Right ventricle myocardium inferior (tissue), 1 donor: ENCODE results near the gene OR7C2. TPM values are rescaled to one million over a fixed set of nuclear protein-coding genes. Genes with fewer than 3 reads are reported as not detected.

Experiments used
- ATAC-seq: fragments of 200-7000 bp; cut with Tn5 transposase; one replicate; pipeline ENCODE4 v1.9.1; 2020; ENCODE audit warnings: mild to moderate bottlenecking, moderate library complexity
- DNase-seq: peaks from one replicate; pipeline ENCODE4 v3.0.0; 2021; ENCODE audit errors: missing footprints
- intact Hi-C: fragments of 100-400 bp; cut with DNase I; formaldehyde crosslinking; loops from one replicate; pipeline ENCODE4 v1.11.0; 2022
- total RNA-seq: library from RNA; stranded (reverse); fragmentation: NEBNext Ultra II Directional; extraction: Animal tissue kit (Norgen Biotek cat#: 25700); gene quantifications from one replicate; pipeline ENCODE4 v1.2.1, GENCODE V29; 2021
- donor health status: DM: no; HTN: yes; CAD: no; lungs with severe emphysema.

Gene OR7C2
- total RNA-seq, 1 donor from 2014 or later = not detected

DNA sequence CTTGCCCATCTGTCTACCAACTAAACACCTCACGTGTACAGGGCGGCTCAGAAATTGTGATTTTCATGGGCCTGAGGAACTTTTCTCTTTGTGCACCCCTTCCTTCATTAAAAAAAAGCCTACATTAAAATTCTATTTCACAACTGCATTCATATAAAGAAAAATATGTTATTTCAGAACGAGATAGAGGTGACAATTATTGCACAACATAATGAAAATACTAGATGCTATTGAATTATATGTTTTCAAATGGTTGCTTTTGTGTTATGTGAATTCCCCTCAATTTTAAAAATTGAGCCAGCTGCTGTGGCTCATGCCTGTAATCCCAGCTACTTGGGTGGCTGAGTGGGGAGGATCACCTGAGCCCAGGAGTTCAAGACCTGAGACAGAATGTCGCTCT is 33.2 kb downstream of the OR7C2 start:
- ATAC-seq (no peak), DNase-seq (no peak)
- intact Hi-C loops = no loop called here

DNA sequence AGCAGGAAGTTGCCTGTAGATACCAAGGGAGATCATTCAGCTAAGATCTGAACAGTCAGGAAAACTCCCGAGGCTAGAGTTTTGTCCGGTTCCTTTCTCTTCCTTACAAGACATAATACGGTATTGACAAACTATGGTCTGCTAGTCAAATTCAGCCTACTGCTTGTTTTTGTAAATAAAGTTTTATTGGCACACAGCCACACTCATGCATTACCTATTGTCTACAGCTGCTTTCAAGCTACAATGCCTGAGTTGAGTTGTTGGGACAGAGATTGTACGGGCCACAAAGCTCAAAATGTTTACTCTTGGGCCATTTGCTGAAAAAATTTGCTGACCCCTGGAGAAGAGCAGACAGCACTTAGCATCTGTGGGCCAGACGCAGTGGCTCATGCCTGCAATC is 35.8 kb downstream of the OR7C2 start:
- DNase-seq (no peak), ATAC-seq (no peak)
- intact Hi-C loops = no loop called here

DNA sequence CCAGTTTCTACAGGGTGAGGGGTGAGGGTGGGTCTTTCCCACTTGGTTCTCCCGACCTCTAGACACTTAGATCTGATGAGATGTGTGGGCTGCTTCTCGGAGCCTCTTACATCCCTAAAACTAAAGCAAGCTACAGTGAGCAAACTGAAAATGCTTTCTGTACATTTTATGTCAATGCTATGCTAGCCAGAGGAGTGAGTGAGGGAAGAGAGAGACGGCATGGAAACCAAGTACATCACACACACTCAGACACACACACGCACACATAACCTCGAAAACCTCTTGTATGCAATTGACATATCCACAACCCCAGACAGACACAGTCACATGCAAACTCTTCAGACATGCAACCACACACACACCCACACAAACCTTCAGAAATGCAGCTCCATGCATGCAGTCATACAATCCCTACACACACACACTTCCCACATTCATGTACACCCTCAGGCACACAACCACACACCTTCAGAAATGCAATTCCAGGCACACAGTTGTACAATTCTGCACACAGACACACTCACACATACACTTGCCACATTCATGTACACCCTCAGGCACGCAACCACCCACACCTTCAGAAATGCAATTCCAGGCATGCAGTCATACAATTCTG is 37.0 kb downstream of the OR7C2 start:
- ATAC-seq (no peak), DNase-seq (no peak)
- intact Hi-C loops = no loop called here

DNA sequence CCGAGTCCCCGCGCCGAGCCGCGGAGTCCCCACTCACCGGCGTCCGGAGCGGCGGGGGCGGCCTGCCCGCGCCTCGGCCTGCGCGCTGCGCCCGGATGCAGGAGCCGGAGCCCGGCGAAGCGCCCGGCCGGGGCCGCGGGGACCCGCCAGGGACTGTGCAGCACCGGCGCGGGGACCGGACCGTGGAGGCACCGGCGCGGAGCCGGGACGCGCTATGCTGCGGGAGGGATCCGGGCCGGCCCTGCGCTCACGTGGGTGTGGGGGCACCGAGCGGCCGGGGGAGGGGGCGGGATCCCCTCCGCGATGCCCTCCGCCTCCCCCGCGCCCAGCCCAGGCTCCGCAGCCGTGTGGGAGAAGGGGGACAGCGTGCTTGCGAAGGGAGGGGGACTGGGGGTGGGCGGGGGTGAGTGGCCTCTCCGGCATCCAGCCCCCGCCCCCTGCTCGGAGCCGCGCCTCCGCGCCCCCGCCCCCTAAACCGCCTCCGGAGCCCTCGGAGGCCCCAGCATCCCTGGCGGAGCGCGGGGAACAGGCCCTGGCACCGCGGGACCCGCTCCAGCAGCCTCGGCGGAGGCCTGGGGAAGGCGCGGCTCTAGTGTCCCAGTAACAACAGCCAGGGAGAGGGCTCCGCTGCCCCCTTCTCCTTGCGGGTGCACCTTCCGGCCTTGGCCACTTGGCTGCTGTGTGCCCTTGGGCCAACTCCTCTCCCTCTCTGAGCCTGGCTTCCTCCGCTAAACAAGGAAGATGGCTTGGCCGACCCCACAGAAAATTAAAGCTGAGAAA is 38.4 kb downstream of the OR7C2 start, which contains the start of gene SLC1A6:
SLC1A6 (minus strand) TSS at position 389 of the 780 bp plus-strand sequence. CDS start 6,954 bp downstream, outside the sequence.
- ATAC-seq (no peak), DNase-seq (no peak)
- intact Hi-C loops = no loop called here

DNA sequence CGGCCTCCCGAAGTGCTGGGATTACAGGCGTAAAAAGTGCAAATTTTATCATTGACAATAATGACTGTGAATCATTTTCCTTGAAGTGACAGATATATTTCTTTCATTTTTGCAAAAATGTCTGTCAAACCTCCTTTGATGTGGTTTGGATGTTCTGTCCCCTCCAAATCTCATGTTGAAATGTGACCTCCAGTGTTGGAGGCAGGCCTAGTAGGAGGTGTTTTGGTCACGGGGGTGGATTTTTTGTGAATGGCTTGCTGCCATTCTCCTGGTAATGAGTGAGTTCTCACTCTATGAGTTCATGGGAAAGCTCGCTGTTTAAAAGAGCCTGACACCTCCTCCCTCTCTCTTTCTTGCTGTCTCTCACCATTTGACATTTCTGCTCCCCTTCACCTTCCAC is 43.8 kb downstream of the OR7C2 start:
- DNase-seq = no peak
- intact Hi-C loops = no loop called here
- ATAC-seq = no peak

Other genes with a start within 250 kb of the OR7C2 start
- gene ADGRE2, start 162.9 kb upstream of the OR7C2 start, total RNA-seq = 0.87 TPM
- gene OR7A5, start 106.3 kb upstream of the OR7C2 start, total RNA-seq = not detected
- not detected for gene OR7C1, start 106.3 kb upstream of the OR7C2 start, total RNA-seq
- not detected for gene OR7A10, start 92.6 kb upstream of the OR7C2 start, total RNA-seq
- gene OR7A17, start 55.4 kb upstream of the OR7C2 start, total RNA-seq = not detected
- gene SLC1A6, start 38.4 kb downstream of the OR7C2 start, total RNA-seq = not detected
- gene CASP14, start 108.0 kb downstream of the OR7C2 start, total RNA-seq = not detected
- gene OR1I1, start 140.7 kb downstream of the OR7C2 start, total RNA-seq = not detected
- 15.7 TPM for gene SYDE1, start 165.9 kb downstream of the OR7C2 start, total RNA-seq